Measurements from ENCODE around the gene HSPA4.
"Not testable (repeated sequence)": the region's sequence is repeated elsewhere in the genome, so short reads cannot be mapped to it uniquely, and the experiment has no call there.

Gene HSPA4

DNA sequence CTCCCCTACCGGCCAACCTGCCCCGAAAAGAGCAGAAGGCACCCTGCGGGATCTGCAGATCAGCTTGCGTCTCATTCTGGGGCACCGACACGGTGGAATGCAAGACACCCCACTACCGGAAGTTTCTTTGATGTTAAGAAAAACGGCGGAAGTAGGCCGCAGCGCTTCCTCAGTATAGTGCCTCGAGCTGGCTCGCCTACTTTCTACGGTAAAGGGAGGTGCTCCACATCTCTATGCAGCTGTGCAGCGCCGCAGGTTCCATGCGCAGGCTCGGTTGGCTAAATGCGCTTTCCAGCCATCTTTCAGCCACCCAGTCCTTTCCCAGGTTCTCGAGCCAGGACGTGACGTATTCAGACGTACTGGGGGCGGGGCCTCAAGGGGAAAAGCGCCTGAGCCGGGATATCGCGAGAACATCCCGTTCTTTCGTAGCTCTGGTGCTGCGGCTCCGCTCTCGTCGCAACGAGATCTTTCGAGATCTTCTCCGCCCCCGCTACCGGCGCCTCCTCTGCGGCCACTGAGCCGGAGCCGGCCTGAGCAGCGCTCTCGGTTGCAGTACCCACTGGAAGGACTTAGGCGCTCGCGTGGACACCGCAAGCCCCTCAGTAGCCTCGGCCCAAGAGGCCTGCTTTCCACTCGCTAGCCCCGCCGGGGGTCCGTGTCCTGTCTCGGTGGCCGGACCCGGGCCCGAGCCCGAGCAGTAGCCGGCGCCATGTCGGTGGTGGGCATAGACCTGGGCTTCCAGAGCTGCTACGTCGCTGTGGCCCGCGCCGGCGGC, at the start of gene HSPA4:
Gene HSPA4, plus strand, starts transcription at position 472 of the 775 bp plus-strand sequence. Its CDS starts 238 bp downstream, at position 710.
- DNase-seq: peak; percentile 99

DNA sequence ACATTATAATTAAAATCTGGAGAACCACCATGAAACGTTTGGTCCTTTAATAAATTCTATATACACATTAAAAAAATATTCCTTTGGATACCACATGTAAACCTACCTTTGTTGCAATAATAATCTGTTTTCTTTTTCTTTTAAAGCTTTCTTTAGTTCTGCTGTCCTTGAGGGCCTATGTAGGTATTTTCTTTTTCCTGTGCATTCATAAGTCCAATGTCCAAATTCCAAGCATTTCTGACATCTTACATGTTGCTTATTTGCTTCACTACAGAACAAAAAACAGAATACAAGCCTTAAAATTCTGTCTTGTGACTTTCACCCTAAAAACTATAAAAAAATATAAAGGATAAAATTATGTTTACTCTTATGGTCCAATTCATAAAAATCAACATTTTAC, 45.2 kb upstream of the HSPA4 start:
- DNase-seq: no peak

DNA sequence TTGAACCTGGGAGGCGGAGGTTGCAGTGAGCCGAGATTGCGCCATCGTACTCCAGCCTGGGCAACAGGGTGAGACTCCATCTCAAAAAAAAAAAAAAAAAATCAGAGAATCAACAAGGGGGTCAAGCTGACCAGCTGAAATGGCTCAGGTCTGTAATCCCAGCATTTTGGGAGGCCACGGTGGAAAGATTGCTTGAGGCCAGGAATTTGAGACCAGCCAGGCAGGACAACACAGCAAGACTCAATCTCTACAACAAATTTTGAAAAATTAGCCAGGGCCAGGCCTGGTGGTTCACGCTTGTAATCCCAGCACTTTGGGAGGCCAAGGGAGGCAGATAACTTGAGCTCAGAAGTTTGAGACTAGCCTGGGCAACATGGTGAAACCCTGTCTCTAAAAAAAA, 43.4 kb upstream of the HSPA4 start:
- DNase-seq: not testable (repeated sequence)

DNA sequence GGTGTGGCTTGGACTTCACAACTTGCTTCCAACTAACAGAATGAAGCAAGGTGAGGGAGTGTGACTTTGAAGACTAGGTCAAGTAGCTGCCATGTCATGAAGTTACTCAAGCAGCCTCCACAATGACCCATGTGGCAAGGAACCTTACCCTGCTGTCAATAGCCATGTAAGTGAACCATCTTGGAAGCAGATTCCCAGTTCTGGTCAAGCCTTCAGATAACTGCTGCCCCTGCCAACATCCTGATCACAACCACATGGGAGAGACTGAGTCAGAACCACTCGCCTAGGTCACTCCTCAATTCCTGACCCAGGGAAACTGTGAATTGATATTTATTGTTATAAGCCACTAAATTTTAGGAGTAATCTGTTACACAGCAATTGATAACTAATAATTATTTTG, 36.3 kb upstream of the HSPA4 start:
- DNase-seq: no peak

DNA sequence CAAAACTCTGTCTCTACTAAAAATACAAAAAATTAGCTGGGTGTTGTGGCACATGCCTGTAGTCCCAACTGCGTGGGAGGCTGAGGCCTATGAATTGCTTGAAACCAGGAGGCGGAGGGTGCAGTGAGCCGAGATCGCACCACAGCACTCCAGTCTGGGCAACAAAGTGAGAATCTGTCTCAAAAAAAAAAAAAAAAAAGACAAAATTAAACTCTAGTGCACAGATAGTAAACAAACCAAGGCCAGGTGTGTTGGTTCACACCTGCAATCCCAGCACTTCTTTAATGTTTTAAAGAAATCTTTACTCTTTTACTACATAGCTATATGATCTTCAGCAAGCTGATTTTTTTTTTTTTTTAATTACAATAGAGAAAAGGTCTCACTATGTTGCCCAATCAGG, 33.8 kb upstream of the HSPA4 start:
- DNase-seq: no peak

DNA sequence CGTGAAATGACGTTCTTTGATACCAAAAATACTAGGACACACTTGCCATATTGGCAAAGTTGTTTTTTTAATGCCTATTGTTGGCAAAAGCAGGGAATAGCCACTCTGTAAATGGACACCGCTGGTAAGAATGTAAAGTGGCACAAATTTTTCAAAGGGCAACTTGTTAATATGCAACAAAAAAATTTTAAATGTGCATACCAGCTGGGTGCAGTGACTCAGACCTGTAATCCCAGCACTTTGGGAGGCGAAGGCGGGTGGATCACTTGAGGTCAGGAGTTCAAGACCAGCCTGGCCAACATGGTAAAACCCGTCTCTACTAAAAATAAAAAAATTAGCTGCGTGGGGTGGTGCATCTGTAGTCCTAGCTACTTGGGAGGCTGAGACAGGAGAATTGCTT, 32.3 kb upstream of the HSPA4 start:
- DNase-seq: not testable (repeated sequence)

DNA sequence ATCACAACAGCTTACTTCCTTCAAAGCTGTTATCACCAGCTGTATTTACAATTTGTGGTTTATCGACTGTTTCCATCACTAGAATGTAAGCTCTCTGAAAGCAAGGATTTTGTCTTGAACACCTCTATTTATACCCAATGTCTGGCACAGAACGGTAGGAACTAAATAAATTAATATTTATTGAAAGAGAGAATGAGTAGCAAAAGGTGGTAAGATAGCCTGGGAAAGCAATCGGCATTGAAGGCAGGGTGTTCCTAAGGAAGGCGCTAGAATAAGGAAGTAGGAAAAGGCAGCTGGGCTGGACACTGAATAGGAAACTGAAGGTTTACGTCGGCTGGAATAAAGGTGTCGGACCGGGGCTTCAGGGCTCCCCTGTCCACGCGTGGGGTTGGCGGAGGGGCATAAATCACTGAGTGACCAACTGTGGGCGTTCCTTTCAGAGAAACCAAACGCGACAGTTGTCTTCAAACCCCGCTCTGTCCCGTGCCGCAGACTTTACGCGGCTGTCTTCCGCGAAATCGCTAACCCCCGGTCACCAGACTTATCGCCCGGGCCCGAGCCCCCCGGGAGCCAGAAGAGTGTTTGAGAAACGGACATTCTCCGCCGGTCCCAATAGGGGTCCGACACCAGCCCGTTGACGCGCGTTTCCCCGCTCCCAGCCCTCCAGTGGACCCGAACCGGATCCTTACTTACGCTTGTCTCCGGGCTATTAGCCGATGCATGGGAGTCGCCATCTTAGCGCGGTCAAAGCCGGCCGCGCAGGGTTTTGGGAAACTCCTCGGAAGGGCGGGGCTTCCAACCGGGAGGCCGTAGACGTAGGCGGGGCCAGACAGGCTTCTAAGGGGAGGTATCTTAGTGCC, 25.8 kb upstream of the HSPA4 start, which contains the start of gene ZCCHC10:
Gene ZCCHC10, minus strand, starts transcription at position 746 of the 860 bp plus-strand sequence. Its CDS starts 12 bp downstream, at position 734.
- peak; percentile 94 for DNase-seq

DNA sequence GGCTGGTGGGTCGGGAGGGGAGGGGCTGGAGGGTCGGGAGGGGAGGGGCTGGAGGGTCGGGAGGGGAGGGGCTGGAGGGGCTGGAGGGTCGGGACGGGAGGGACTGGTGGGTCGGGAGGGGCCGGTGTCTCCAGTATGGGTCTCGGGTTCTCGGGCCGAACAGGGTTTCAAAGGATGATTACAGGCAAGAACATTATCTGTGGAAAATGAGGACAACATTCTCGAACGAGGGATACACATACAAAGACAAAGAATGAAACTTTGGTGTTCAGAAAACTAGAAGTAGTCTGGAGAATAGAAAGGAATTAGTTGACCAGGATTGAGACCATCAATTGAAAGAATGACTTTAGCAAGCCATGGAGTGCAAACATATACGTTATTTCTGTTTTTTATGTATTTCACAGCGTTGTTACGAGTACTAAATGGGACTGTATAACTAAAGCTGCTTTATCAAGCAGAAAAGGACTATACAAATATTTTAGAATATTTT, 25.1 kb upstream of the HSPA4 start:
- DNase-seq: no peak

DNA sequence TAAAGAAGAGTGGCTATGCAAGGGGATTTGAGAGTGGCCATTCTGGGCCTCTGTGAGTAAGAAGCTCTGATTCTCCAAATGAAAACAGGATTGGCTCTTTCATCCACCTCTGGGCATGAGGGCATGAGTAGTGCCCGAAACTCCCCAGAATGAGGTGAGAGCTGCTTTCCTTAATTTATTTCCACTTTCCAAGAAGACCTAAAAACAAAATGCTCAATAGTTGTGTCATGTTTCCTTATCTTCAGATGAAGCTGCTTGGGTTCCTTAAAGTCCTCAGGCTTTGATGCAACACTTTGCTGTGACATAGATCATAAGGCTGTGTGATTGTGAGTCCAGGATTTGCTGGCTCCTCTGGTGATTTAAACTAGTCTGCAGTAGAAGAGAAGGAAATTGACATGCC, 22.4 kb upstream of the HSPA4 start:
- no peak for DNase-seq

DNA sequence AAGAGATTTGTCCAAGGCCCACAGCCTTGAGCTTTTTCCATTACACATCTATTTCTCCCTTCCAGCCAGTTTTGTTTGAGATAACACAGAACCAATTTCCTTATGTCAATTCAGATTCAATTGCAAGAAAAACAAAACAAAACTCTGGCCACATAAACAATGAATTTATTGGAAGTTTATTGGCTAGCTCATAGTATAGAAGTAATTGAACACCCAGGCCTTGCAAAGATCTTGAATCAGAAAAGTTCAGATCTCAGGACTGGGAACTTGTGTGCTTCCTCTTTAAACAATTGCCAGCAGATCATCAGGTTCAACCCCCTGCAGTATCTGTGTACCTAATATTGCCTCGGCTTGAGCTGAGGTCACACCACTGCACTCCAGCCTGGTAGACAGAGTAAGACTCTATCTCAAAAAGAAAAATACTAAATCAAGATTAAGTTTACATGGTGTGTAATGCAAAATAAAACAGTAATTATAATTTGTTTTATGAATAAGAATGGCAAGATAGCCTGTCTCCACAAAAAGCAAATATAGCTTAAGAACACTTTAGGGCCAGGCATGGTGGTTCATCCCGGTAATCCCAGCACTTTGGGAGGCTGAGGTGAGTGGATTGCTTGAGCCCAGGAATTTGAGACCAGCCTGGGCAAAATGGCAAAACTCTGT, 21.3 kb upstream of the HSPA4 start:
- DNase-seq: no peak

DNA sequence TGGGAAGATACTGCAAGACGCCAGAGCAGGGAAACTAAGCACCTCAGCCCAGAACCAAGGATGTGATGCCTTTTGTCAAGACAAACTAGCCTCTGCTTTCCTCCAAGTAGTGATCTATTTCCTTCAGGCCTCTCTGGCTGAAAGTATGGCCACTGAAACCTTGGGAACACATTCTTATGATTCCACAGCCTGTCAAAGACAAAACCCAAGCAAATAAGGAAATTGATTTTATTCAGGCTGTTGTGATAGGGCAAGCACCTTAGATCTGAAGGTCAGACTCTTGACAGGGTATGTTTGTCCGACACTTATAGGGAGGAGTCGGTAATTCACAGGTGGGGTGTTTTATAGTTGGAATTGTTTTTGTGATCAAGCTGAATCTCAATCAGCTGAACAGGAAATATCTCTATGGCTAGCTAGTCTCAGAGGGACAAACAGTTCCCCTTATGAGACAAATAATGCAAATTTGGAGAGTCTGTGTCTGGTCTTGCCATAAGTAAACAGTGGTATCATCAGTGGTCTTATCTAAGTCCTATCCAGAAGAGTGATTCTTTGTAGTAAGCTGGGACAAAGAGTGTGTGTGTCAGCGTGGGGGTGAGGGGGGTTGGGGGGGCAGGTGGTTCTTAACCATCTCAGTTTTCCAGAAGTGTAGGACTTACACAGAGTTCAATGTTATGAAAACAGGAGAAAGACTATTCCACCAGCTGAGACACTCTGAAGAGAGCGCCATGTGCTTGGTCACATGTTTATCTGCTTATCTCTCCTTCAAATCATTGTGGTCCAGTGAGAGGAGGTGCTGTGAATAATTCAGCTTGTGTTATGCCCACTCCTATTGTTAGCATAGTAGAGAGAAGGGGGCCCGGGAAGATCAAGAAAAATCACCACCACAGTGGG, 18.7 kb upstream of the HSPA4 start:
- DNase-seq: no peak

DNA sequence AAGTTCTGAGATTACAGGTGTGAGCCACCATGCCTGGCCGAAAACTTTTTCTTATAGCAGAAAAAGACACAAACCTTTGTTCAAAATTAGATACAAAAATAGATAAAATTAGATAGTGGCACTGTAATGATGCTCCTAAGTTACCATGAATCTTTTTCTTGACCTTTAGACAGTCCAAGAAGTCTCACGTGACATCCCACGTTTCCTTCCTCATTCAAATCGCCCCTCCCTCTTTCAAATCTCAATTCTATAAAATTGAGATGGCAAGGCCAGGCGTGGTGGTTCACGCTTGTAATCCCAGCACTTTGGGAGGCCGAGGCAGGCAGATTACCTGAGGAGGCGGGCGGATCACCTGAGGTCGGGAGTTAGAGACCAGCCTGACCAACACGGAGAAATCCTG, 17.7 kb upstream of the HSPA4 start:
- no peak for DNase-seq

DNA sequence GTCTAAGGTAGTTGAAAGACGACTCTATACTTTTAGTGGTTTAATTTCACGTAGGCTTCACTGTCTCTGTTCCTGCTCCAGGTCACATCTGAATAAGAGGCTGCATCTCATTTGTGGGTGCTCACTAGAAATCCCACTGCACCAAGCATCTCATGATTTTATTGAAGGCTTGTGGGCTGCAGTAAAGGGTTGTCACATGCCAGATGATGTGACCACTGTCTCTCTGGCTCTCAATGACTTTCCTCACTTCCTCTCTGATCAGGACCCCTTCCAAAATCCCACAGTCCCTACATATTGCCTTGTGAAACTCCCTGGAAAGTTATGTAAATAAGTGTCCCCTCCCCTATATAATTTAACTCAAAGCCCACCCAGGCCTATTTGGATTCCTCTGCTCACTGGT, 16.6 kb upstream of the HSPA4 start:
- no peak for DNase-seq

DNA sequence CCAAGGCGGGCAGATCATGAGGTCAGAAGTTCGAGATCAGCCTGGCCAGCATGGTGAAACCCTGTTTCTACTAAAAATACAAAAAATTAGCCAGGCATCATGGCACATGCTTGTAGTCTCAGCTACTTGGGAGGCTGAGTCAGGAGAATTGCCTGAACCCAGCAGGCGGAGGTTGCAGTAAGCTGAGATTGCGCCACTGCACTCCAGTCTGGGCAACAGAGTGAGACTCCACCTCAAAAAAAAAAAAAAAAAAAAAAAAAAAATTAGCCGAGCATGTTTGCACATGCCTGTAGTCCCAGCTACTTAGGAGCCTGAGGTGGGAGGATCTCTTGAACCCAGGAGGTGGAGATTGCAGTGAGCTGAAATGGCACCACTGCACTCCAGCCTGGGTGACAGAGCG, 15.1 kb upstream of the HSPA4 start:
- DNase-seq: not testable (repeated sequence)

DNA sequence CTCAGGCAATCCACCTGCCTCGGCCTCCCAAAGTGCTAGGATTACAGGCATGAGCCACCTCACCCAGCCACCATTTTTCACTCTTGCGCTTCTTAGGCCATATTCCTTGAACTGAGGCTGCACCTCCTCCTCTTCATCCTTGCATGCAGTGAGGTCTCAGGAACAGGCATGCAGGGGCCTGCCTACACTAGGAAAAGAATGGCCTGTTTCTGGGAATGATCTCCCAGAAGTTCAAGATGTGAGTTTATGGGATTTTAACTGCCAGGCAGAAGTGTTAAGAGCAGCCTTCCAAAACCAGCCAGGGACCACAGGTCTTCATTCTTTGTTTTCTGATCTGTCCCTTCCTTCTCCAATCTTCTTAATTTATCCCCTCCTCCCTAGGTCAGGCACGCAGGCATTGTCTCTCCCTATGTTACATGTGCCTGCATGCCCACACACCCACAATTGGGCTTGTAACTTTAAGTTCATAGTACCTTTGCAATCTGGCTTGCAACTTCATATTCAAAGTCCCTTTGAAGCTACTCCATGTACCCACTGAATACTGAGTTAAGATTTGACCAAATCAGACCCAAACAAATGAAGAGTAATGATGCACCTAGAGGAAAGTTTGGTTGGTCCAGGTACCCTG, 10.5 kb upstream of the HSPA4 start:
- no peak for DNase-seq

DNA sequence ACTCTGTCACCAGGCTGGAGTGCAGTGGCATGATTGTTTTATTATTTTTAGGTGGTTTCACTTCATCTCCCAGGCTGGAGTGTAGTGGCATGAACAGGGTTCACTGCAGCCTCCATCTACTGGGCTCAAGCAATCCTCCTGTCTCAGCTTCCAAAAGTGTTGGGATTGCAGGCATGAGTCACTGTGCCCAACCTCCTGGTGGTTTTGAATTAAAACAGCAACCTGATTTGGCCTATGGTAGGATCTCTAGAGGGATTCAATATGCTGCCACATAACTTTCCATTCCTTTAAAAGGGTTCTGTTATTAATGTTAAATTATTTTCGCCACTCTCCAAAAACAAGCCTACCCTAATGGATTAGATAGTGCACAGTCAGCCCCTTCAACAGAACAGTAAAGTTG, 9.9 kb upstream of the HSPA4 start:
- no peak for DNase-seq

DNA sequence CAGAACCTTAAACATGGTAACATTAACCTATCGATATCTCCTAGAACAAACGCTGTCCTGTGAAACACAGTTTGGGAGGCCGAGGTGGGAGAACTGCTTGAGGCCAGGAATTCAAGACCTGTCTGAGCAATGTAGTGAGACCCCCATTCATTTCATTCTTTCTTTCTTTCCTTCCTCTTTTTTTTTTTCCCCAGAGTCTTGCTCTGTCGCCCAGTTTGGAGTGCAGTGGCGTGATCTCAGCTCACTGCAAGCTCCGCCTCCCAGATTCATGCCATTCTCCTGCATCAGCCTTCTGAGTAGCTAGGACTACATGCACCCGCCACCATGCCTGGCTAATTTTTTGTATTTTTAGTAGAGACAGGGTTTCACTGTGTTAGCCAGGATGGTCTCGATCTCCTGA, 5.3 kb upstream of the HSPA4 start:
- DNase-seq: not testable (repeated sequence)

DNA sequence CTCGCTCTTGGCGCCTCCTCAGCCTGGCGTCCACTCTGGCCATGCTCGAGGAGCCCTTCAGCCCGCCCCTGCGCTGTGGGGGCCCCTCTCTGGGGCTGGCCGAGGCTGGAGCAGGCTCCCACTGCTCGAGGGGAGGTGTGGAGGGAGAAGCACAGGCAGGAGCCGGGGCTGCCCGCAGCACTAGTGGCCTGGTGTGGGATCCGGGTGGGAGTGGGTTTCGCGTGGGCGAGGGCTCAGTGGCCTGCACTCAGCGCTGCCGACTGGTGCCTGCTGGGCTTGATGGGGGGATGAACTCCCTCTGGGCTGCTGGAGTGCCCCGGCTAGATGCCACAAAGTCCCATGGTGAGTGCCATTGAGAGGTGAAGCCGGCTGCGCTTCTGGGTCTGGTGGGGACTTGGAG, 4.4 kb upstream of the HSPA4 start:
- DNase-seq: no peak

DNA sequence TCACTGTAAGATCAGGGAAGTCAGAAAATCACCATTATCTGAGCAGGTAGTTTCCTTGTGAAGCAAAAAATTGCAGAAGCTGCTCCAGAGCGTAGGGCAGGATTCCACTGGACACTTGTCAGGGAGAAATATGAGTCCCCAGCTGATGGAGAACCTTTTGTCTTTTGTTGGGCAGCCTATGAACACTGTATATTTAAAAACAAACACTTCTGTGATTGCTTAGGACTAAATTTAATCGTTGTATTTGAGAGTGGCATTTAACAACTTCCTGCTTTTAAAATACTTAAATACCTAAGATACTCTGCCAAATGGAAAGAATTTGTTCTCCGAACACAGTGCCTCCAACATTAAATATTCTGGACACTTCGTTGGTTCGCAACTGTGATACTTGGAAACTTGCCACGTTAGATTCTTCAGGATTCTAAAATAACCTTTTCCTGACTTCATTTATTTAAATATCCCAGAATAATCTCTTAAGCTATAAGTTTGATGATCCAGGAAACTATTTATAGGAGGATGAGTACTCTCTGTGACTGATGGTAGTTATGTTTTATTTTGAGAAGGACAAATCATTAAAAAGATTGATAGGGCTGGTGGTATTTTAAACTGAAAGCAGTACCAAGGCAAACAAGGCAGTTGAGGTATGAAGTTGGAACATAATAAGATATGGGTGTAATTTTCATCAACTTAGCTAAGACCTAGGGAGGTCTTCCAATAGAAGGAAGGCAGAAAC, 2.7 kb upstream of the HSPA4 start:
- no peak for DNase-seq

DNA sequence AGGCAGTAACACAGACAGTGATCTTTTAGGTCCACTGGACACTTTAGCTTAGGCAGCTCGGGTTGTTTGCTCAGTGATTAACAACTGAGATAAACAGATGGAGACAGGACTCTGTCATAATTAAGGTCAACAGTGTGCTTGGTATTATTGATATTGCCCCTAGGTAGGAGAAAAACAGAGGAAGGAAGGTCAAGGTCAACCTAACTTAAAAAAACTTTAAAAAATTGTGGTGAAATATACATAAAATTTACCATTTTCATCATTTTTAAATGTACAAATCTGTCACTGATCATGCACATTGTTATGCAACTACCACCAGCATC, 2.1 kb upstream of the HSPA4 start:
- DNase-seq: no peak

DNA sequence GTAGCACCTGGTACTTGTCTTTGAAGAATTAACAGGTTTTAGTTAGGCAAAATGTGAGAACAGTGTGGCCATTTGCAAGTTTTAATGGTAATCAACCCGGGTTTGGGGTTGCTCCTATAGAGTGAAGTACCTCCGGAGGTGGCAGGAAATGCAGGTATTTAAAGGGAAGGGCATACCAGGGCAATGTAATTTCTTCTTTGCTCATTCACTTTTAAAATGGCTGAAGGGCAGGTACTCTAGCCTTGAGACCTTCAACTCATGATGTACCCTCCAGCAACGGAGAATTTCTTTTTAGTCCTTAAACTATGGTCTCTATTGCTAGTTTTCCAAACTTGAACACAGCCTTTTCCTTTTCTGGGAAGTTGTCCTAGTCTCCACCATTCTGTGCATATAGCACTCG, 1.3 kb upstream of the HSPA4 start:
- no peak for DNase-seq

Data from right forelimb (tissue), 1 donor.